HTR-8/SVneo (cell line): ENCODE data around the gene SYT1.
A peak's percentile ranks its signal among the peaks of the same experiment; 100 is the strongest.

ENCODE experiments used
- DNase-seq: peaks from one replicate; pipeline ENCODE4 v3.0.0; 2011; ENCODE audit warnings: low spot score, mixed read lengths; ENCODE audit not compliant: insufficient read length
- FAIRE-seq: peaks from 2 replicates; lab custom pipeline; 2011; peaks lifted over from hg19 to GRCh38; lab: Jason Lieb, UNC

Gene SYT1

DNA sequence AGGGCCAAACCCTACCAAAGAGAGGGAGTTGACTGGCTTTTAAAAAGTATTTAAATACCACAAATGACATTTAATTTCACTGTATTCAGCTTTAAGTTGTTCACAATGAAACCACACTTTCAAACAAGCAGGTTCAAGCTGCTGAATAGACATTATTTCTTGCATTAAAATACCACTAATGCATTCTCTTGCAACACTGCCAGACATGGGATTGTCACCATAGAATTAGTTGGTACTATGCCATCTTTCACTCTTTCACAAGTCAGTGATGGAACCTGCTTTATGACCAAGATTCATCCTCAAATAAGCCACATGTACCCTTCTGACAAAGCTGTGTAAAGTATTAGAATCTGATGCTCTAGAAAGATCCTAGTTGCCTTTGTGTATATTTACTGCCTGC, 586.8 kb downstream of the SYT1 start:
- no peak for DNase-seq
- FAIRE-seq = no peak

DNA sequence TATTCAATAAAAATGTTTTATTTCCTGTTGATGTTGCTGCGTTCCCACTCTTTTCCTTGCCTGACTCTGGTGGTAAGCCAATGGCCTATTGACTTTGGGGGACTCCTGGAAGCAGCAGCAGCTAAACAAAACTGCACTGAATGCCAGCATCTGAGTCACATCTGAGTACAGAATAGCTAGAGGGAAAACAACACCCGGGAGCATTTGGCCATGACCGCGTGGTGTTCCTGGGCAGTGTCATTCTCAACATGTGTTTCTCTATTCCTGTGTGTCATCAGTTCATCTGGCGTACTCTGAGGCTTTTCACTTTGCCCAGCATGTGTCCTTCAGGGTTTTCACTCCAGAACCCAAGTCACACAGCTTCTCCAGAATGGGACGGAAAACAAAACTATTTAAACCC, 587.4 kb downstream of the SYT1 start:
- DNase-seq (peak; percentile 59), FAIRE-seq (peak; percentile 75)

DNA sequence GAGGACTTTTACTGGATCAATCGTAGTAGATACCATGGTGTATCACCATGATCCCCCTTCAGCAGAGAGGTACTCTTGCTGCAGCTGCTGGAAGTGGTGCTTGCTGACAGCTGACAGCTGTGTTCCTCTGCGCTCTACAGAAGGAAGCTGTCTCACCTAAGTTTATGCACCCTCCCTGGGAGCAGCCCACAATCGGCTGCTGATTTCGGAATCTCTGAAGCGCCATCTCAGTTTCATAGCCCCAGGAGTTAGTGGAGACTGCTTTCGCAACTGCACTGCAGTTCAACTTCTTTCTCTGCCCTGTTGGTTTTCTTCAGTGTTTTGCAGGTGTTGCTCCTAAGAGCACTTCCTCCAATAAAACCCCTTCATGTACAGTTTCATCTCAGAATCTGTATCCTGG, 588.3 kb downstream of the SYT1 start:
- no peak for FAIRE-seq
- no peak for DNase-seq

DNA sequence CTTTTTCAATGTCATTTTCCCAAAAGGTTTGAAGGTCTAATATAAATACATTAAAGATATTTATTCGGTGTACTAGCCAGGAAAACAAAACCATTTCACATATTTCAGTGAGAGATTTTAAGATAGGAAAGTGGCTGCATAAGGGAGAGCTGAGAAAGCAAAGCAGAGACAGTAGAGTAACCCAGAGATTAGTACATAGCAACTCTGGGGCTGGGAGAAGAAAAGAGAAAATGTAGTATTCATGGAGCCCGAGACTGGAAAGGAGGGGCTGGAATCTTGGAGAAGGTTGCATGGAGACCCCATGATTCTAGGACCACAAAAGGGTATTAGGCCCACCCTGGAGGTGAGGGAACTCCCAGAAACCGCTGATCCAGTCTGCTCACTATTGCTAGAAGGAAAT, 589.2 kb downstream of the SYT1 start:
- FAIRE-seq (no peak), DNase-seq (no peak)

DNA sequence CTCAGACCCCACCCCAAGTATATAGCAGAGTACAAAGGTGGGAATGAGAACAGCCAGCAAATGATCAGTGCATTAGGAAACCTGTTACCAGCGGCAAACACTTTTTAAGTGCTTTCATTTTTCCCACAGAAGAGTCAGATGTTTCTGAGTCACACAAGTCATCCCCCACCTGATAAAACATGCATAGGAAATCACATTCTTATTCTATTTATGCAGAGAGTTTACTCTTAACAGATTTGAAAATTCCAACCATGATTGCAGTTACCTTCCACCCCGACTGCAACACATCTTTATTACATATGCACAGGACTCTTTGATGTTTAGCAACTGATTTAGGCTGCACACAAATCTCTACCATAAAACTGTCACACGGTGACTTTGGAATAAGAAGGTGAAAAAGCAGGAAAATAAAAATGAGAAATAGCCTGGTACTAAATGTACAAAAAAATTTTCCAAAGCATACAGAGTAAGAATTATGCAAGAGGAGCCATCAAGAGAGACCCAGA, 589.8 kb downstream of the SYT1 start:
- DNase-seq (no peak), FAIRE-seq (no peak)

DNA sequence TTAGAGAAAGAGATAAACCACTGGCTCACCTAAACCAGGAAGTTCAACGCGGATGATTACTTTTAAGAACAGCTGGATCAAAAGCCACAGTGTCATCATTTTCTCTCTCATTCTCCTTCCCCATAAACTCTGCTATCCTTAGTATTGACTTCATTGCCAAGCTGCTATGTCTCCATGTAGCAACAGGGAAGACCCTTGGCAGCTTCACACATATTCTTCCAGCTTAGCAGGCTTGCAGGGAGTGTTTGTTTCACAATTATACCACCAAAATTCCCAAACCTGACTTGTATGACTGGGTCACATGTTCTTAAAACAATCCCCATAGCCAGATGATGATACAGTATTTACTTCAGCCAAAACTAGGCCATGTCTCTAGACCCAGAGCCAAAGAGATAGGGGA, 590.7 kb downstream of the SYT1 start:
- DNase-seq (no peak), FAIRE-seq (no peak)

DNA sequence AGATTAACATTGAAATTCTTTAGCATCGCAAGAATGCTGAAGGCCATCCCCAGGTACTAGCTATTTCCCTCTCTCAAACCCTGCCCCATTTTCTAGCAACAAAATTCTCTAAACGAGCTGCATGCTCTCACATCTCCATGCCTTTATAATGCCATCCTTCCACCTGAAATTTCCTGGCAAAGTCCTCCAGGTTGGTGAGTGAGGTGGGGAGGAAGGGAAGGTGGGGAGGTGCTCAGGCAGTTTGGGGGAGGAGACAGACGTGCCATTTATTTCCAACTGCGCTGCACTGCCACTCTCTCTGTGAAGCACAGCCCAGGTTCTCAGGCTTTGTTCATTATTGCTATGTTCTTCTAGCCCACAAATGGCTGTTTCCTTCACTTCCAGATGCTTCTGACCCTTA, 617.7 kb downstream of the SYT1 start:
- FAIRE-seq (no peak), DNase-seq (no peak)

DNA sequence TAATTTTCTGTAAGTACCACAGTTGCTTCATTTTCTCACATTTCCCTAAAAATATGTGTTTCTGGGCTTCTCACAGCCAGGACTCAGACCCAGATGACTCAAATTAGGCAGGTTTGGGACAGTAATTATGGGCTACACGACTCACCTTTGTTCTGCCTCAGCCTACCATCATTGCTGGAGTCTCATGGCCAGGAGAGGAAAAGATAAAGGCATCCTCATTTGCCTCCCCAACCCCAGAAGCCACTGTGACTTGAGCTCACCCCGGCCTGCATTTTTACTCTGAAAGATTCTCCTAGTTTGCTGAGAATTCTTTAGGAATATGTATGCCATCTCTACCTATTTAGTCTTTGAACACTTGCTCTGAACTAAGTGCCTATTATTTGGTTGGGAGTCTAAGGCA, 618.3 kb downstream of the SYT1 start:
- DNase-seq (no peak), FAIRE-seq (no peak)

DNA sequence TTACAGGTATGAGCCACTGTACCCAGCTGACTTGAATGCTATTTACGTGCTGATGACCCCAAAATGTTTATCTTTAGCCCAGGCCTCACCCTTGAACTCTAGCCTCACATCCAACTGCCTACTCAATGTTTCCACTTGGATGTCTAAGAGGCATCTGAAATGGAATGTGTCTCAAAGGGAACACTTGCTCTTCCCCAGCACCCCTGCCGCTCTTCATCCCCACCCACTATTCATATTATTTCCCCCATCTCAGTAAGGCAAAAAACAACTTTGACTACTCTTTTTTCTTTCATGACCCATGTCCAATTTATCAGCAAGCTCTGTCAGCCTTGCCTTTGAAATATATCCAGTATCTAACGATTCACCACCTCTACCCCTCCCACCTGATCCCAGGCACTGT, 621.6 kb downstream of the SYT1 start:
- no peak for FAIRE-seq
- DNase-seq = no peak

DNA sequence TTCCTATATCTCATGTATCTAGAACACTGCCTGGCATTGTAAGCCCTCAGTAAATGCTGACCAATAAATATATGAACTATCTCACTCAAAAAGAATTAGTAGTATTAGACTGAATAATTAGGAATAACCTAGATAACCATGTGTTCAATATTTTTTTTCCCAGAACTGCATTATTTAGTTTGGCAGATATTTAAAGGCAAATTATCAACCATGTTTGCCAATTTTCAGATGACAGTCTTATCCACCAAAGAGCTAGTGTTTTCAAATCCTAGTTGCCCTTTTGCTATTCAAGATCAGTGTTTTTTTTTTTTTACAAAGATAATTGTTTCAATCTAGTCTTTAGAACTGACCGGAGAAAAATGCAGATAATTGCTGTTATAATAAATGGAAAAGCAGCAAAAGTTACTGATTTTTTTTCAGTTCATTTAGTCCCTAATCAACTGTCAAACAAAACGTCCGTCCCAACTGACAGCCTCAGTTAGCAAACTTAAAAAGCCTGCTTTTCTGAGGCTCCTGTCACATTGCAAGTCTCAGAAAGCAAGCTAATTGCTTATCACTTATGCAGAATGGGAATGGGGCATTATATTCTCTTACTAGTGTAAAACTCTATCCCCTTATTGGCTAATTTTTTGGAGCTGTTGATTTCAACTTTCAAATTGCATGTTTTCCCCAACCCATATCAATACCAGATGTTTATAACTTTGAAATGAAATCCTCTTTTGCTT, 623.0 kb downstream of the SYT1 start:
- FAIRE-seq = no peak
- DNase-seq = no peak
